ENCODE results near the gene TLCD3B.

The TLCD3B gene, protein sequence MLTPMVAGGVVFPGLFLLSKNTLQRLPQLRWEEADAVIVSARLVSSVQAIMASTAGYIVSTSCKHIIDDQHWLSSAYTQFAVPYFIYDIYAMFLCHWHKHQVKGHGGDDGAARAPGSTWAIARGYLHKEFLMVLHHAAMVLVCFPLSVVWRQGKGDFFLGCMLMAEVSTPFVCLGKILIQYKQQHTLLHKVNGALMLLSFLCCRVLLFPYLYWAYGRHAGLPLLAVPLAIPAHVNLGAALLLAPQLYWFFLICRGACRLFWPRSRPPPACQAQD

GRCh38 chr16:30030841-30031413 lies at the start of gene TLCD3B:
TSS of gene TLCD3B (minus strand) at chr16:30031271. CDS start at chr16:30030527, 744 bp downstream.
- Histone ChIP-seq H3K9me3 (ENCODE audit: control insufficient read depth, insufficient read depth, low read length) (no peaks in the 10 kb centered on the region), H3K4me3 (ENCODE audit: low read length) (no peak within 1 kb of the TSS), H3K27me3 (ENCODE audit: control insufficient read depth, low read length) (peaks cover 40% of the 10 kb centered on the region), H3K4me1 (ENCODE audit: control insufficient read depth, low read length) (0 out of 2 replicates have a peak, but pooled peaks cover 3% of the 10 kb centered on the region), H3K79me2 (ENCODE audit: control insufficient read depth, low read length) (no peaks in the 10 kb centered on the region), H3K36me3 (ENCODE audit: control insufficient read depth, low read length) (no peaks in the 10 kb centered on the region), H3F3A (ENCODE audit: control insufficient read depth, insufficient read depth) (no peaks in the 10 kb centered on the region), H3K9me2 (replicated peaks; ENCODE audit: control insufficient read depth, low read length) (no peaks in the 10 kb centered on the region), H4K20me1 (ENCODE audit: control insufficient read depth, insufficient read depth, low read depth, low read length) (no peaks in the 10 kb centered on the region), H3K27ac (ENCODE audit: low read depth, low read length) (no peak within 1 kb of the TSS), H3K4me2 (ENCODE audit: low read length) (no peak within 1 kb of the TSS)
- no peak for TF ChIP-seq EZH2phosphoT487 (IDR thresholded peaks at IDR 0.05; ENCODE audit: borderline replicate concordance, low read length)
- TF ChIP-seq, protein P1, sequence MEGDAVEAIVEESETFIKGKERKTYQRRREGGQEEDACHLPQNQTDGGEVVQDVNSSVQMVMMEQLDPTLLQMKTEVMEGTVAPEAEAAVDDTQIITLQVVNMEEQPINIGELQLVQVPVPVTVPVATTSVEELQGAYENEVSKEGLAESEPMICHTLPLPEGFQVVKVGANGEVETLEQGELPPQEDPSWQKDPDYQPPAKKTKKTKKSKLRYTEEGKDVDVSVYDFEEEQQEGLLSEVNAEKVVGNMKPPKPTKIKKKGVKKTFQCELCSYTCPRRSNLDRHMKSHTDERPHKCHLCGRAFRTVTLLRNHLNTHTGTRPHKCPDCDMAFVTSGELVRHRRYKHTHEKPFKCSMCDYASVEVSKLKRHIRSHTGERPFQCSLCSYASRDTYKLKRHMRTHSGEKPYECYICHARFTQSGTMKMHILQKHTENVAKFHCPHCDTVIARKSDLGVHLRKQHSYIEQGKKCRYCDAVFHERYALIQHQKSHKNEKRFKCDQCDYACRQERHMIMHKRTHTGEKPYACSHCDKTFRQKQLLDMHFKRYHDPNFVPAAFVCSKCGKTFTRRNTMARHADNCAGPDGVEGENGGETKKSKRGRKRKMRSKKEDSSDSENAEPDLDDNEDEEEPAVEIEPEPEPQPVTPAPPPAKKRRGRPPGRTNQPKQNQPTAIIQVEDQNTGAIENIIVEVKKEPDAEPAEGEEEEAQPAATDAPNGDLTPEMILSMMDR (IDR thresholded peaks at IDR 0.05; ENCODE audit: low read depth, low read length, poor library complexity, severe bottlenecking): no peak

DNA sequence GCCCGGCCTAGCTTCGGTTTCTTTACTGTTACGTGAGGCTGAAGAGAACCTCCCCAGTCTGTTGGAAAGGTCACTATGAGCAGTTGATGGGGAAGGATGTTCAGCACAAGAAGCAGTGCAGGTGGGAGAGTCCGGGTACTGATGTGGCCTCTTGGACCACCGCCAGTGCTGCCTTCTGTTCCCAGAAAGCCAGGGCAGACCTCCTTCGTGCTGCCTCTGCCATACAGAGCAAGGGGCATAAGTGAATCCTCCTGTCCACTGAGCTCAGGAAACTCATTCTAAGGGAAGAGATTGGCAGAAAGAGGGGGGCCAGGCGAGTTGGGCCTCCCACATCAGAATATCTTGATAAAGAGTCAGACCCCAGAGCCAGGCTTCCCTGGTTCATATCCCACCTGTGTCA lies 48.4 kb upstream of the TLCD3B start:
- no peak overlapping the region for H3K27ac ChIP-seq (ENCODE audit: low read depth, low read length)
- no peaks in the 10 kb centered on the region for H3K27me3 ChIP-seq (ENCODE audit: control insufficient read depth, low read length)
- H3K36me3 ChIP-seq (ENCODE audit: control insufficient read depth, low read length): peaks cover 78% of the 10 kb centered on the region
- no peak for TF ChIP-seq EZH2phosphoT487 (IDR thresholded peaks at IDR 0.05; ENCODE audit: borderline replicate concordance, low read length)
- TF ChIP-seq, protein P1 (IDR thresholded peaks at IDR 0.05; ENCODE audit: low read depth, low read length, poor library complexity, severe bottlenecking): no peak
- H4K20me1 ChIP-seq (ENCODE audit: control insufficient read depth, insufficient read depth, low read depth, low read length): peaks cover 20% of the 10 kb centered on the region
- H3K79me2 ChIP-seq (ENCODE audit: control insufficient read depth, low read length): peaks cover 60% of the 10 kb centered on the region
- H3K9me3 ChIP-seq (ENCODE audit: control insufficient read depth, insufficient read depth, low read length): no peaks in the 10 kb centered on the region
- peaks cover 7% of the 10 kb centered on the region for H3F3A ChIP-seq (ENCODE audit: control insufficient read depth, insufficient read depth)
- no peak overlapping the region for H3K4me2 ChIP-seq (ENCODE audit: low read length)
- peaks cover 27% of the 10 kb centered on the region for H3K4me1 ChIP-seq (ENCODE audit: control insufficient read depth, low read length)
- no peaks in the 10 kb centered on the region for H3K9me2 ChIP-seq (replicated peaks; ENCODE audit: control insufficient read depth, low read length)
- no peak overlapping the region for H3K4me3 ChIP-seq (ENCODE audit: low read length)

- Histone ChIP-seq H3K79me2 (ENCODE audit: control insufficient read depth, low read length) (peaks cover 60% of the 10 kb centered on the region), H3K36me3 (ENCODE audit: control insufficient read depth, low read length) (peaks cover 71% of the 10 kb centered on the region)
Observed at GRCh38 chr16:30078744-30079143, 47.7 kb upstream of the TLCD3B start.

More at GRCh38 chr16:30078744-30079143, 47.7 kb upstream of the TLCD3B start:
- Histone ChIP-seq H3F3A (ENCODE audit: control insufficient read depth, insufficient read depth) (peaks cover 12% of the 10 kb centered on the region), H4K20me1 (ENCODE audit: control insufficient read depth, insufficient read depth, low read depth, low read length) (peaks cover 20% of the 10 kb centered on the region), H3K27me3 (ENCODE audit: control insufficient read depth, low read length) (no peaks in the 10 kb centered on the region), H3K9me3 (ENCODE audit: control insufficient read depth, insufficient read depth, low read length) (no peaks in the 10 kb centered on the region), H3K4me3 (ENCODE audit: low read length) (no peak overlapping the region), H3K9me2 (replicated peaks; ENCODE audit: control insufficient read depth, low read length) (no peaks in the 10 kb centered on the region), H3K4me2 (ENCODE audit: low read length) (no peak overlapping the region), H3K4me1 (ENCODE audit: control insufficient read depth, low read length) (peaks cover 27% of the 10 kb centered on the region), H3K27ac (ENCODE audit: low read depth, low read length) (no peak overlapping the region)
- no peak for TF ChIP-seq EZH2phosphoT487 (IDR thresholded peaks at IDR 0.05; ENCODE audit: borderline replicate concordance, low read length)
- TF ChIP-seq, protein P1 (IDR thresholded peaks at IDR 0.05; ENCODE audit: low read depth, low read length, poor library complexity, severe bottlenecking): no peak
